Measurements from ENCODE around the gene AMFR.
A peak's percentile ranks its signal among the peaks of the same experiment; 100 is the strongest.
"Not testable (repeated sequence)": the region's sequence is repeated elsewhere in the genome, so short reads cannot be mapped to it uniquely, and the experiment has no call there.

Gene AMFR

GRCh38 chr16:56423584-56424403, 1.6 kb downstream of the AMFR start:
- DNase-seq, result no peak

GRCh38 chr16:56422896-56423441, 2.4 kb downstream of the AMFR start:
- DNase-seq, result no peak

GRCh38 chr16:56421976-56422669, 3.2 kb downstream of the AMFR start:
- no peak for DNase-seq

GRCh38 chr16:56421313-56421712, 4.0 kb downstream of the AMFR start:
- no peak for DNase-seq

GRCh38 chr16:56420613-56421012, 4.7 kb downstream of the AMFR start:
- DNase-seq, result no peak

- no peak for DNase-seq
Measured at GRCh38 chr16:56419740-56420548, 5.4 kb downstream of the AMFR start.

- no peak for DNase-seq
Measured at GRCh38 chr16:56417138-56417537, 8.2 kb downstream of the AMFR start.

- DNase-seq, result no peak
Measured at GRCh38 chr16:56415875-56416274, 9.5 kb downstream of the AMFR start.

GRCh38 chr16:56414366-56414765, 11.0 kb downstream of the AMFR start:
- DNase-seq, result no peak

GRCh38 chr16:56413381-56413780, 12.0 kb downstream of the AMFR start:
- DNase-seq, result no peak

GRCh38 chr16:56411624-56412023, 13.7 kb downstream of the AMFR start:
- DNase-seq, result no peak

GRCh38 chr16:56411123-56411522, 14.2 kb downstream of the AMFR start:
- DNase-seq, result no peak

GRCh38 chr16:56409195-56409594, 16.1 kb downstream of the AMFR start:
- no peak for DNase-seq

GRCh38 chr16:56408379-56409098, 16.8 kb downstream of the AMFR start:
- no peak for DNase-seq

- no peak for DNase-seq
Measured at GRCh38 chr16:56405977-56406672, 19.2 kb downstream of the AMFR start.

GRCh38 chr16:56401482-56401881, 23.9 kb downstream of the AMFR start:
- DNase-seq, result peak; percentile 91

GRCh38 chr16:56400458-56400857, 24.9 kb downstream of the AMFR start:
- DNase-seq, result peak; percentile 99

GRCh38 chr16:56399486-56399885, 25.9 kb downstream of the AMFR start:
- DNase-seq, result no peak

- no peak for DNase-seq
Measured at GRCh38 chr16:56399047-56399446, 26.3 kb downstream of the AMFR start.

- not testable (repeated sequence) for DNase-seq
Measured at GRCh38 chr16:56396724-56397123, 28.6 kb downstream of the AMFR start.

GRCh38 chr16:56389554-56389953, 35.8 kb downstream of the AMFR start:
- DNase-seq, result no peak

- no peak for DNase-seq
Measured at GRCh38 chr16:56388209-56388608, 37.1 kb downstream of the AMFR start.
